Motor neuron (in vitro differentiated cells): ENCODE measurements around the gene RUBCNL. TPM values are rescaled to one million over a fixed set of nuclear protein-coding genes. Genes with fewer than 3 reads are reported as not detected.
"Not testable (repeated sequence)": the region's sequence is repeated elsewhere in the genome, so short reads cannot be mapped to it uniquely, and the experiment has no call there.

Experiments
- ATAC-seq, 8 experiments: fragments of 200-7000 bp; cut with Tn5 transposase; replicated peaks in 6 of 8; 2 replicates each; pipeline ENCODE4 v1.8.0; 2021; ENCODE audit warnings: mild to moderate bottlenecking in 8 of 8, moderate library complexity in 8 of 8
- H3K27ac ChIP-seq, 2 donors: fragments of 250-450 bp; sonication (Bioruptor Pico); 2 replicates each; pipeline ENCODE4 v1.9.0; 2021; ENCODE audit warnings: antibody characterized with exemption in 2 of 2, mild to moderate bottlenecking in 2 of 2, moderate library complexity in 1 of 2
- H3K4me1 ChIP-seq, 2 donors: fragments of 250-450 bp; sonication (Bioruptor Pico); replicated peaks in 1 of 2; 2 replicates each; pipeline ENCODE4 v1.6.1; 2021; ENCODE audit warnings: antibody characterized with exemption in 2 of 2, mild to moderate bottlenecking in 2 of 2, moderate library complexity in 1 of 2
- H3K4me3 ChIP-seq, 5 donors: fragments of 250-450 bp; sonication (Bioruptor Pico); 2 replicates each; pipeline ENCODE4 v1.9.0; 2021; ENCODE audit warnings: antibody characterized with exemption in 5 of 5, mild to moderate bottlenecking in 5 of 5, moderate library complexity in 4 of 5
- WGBS, 10 experiments: fragments of 450-650 bp; shearing (Covaris generic); methylation state at CpG; one replicate each; pipeline ENCODE4 v1.0.0; 2022; 5-methylcytosine and 5-hydroxymethylcytosine counted together
- in situ Hi-C, 9 experiments: fragments of 400-800 bp; cut with MboI; loops; one replicate each; pipeline ENCODE4 v1.15.0; 2021; ENCODE audit warnings: low sequenced_read_pairs in 9 of 9, low pct_unique_long_range_greater_than_20kb in 2 of 9; ENCODE audit not compliant: unreplicated experiment in 9 of 9
- total RNA-seq, 8 experiments: library from RNA; unstranded; fragments of 300-600 nt; gene quantifications; 2 replicates each; pipeline versions ENCODE4 v1.2.3 to v1.2.4, GENCODE V29; 2022

RUBCNL gene, protein sequence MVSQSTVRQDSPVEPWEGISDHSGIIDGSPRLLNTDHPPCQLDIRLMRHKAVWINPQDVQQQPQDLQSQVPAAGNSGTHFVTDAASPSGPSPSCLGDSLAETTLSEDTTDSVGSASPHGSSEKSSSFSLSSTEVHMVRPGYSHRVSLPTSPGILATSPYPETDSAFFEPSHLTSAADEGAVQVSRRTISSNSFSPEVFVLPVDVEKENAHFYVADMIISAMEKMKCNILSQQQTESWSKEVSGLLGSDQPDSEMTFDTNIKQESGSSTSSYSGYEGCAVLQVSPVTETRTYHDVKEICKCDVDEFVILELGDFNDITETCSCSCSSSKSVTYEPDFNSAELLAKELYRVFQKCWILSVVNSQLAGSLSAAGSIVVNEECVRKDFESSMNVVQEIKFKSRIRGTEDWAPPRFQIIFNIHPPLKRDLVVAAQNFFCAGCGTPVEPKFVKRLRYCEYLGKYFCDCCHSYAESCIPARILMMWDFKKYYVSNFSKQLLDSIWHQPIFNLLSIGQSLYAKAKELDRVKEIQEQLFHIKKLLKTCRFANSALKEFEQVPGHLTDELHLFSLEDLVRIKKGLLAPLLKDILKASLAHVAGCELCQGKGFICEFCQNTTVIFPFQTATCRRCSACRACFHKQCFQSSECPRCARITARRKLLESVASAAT
- 10 to 100 TPM in 3 of 8 experiments, 1 to 10 TPM in 5; 1.1 to 20.2 (median 5.3) TPM for total RNA-seq

DNA sequence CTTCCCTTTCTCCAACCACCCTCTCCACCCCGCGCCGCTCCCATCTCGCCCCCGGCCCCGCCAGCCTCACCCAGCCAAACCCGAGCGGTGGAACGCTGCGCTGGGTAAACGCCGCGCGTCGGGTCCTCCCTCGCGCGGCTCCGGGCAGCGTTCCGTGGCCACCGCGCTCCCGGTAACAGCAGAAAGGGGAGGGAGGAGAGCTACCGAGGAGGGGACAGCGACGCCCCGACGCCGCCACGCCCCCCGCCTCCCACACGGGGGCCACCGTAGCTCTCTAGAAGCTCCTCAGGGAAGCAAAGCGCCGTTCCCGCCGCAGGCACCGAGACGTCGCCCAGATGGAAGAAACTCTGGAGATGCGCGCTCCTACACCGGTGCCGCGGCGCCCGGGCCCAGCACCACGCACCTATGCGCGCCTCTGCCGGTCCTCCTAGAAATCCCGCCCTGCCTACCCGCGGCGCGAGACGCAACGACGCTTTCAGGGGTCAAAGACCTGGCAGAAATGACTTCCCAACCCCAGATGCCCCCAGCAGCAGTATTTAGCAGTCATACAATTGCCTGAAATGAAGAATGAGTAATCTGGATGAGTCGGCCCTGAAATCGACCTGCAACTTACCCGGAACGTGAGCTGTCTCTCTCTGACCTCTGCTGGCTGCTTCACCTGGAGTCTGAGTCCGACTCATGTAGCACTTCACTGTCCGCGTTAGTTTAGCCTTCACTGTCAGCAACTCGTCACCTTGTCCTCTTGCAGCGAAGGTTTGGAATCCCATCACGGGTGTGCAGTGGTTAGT is at the start of gene RUBCNL:
TSS of gene RUBCNL (minus strand) at position 189 of the 788 bp plus-strand sequence. CDS start 14,777 bp downstream, outside the sequence.
- ATAC-seq = peak; percentile 67 to 83 (median 78)
- peaks cover 10 to 14% of the 10 kb centered on the region in 2 donors for H3K4me1 ChIP-seq
- 8 to 40% (median 28%) methylated on average over 1 to 15 of the region's 70 CpGs; no CpG with 5 or more reads in 5 of the 10 experiments for WGBS, 10 experiments

DNA sequence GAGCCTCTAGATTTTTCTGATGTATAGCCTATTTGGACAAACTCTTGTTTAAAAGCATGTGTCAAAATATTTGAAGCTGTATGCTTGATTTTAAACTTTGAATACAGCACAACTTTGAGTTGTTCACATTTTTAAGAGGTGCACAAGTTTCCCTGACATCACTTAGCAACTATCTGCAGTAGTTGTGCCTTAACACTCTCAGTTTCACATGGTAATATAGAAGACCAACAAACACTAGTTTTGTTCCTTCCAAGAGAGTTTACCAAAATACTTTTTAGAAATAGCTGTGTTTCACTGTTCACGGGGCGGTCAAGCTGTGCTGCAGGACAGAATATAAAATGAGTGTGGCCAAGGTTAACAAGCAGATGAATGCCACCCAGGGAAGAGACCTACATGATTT is 42.5 kb upstream of the RUBCNL start:
- H3K27ac ChIP-seq, H3K4me3 ChIP-seq, H3K4me1 ChIP-seq, in situ Hi-C loops, ATAC-seq: not testable (repeated sequence)
- WGBS, 10 experiments = no CpG with 5 or more reads among the region's 2 CpGs

More for the DNA sequence above, at the start of gene RUBCNL:
- in situ Hi-C loops = no loop called here
- H3K4me3 ChIP-seq = peak within 1 kb of the TSS; percentile 37 to 61 (median 44)
- no peak within 1 kb of the TSS for H3K27ac ChIP-seq

DNA sequence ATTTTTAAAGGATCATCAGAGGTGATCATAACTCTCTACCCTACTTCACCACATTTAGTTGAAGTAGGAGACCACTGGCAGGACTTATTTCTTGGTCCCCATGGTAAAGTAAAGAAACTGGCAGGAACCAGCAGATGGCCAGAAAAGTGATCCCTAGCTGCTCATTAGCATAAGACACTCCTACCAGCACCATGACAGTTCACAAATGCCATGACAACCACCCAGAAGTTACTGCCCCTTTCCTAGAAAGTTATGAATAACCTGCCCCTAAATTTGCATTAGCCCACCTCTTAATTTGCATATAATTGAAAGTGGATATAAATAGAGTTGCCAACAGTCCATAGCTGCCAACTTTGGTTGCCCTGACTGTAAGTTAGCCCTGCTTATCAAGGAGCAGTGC is 18.4 kb upstream of the RUBCNL start:
- peak in 3 of 8 experiments; percentile 27 to 84 (median 53) for ATAC-seq
- in situ Hi-C loops = no loop called here
- H3K4me1 ChIP-seq = no peaks in the 10 kb centered on the region
- H3K27ac ChIP-seq = no peak overlapping the region
- no peak overlapping the region for H3K4me3 ChIP-seq

DNA sequence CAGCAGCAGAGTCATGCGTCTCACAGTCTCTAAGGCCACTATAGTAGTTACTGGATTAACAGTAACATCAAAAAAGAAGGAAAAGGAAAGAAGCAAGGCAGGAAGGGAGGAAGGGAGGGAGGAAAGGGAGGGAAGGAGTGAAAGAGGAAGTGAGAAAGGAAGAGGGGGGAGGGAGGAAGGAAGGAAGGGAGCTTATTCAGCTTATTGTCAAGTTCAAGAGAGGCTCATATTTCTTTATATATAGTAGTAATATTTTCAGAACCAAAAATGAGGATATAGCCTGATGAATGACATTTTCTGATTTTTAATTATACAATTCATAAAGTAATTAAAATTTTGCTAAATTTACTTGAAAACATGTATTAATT is 17.7 kb upstream of the RUBCNL start:
- Histone ChIP-seq H3K4me1 (peaks cover 0 to 4% of the 10 kb centered on the region in 2 donors), H3K27ac (no peak overlapping the region), H3K4me3 (no peak overlapping the region)
- ATAC-seq = no peak
- in situ Hi-C loops = no loop called here
- WGBS, 10 experiments = 80 to 100% (median 92%) methylated on average over 1 of the region's 1 CpG; no CpG with 5 or more reads in 6 of the 10 experiments

DNA sequence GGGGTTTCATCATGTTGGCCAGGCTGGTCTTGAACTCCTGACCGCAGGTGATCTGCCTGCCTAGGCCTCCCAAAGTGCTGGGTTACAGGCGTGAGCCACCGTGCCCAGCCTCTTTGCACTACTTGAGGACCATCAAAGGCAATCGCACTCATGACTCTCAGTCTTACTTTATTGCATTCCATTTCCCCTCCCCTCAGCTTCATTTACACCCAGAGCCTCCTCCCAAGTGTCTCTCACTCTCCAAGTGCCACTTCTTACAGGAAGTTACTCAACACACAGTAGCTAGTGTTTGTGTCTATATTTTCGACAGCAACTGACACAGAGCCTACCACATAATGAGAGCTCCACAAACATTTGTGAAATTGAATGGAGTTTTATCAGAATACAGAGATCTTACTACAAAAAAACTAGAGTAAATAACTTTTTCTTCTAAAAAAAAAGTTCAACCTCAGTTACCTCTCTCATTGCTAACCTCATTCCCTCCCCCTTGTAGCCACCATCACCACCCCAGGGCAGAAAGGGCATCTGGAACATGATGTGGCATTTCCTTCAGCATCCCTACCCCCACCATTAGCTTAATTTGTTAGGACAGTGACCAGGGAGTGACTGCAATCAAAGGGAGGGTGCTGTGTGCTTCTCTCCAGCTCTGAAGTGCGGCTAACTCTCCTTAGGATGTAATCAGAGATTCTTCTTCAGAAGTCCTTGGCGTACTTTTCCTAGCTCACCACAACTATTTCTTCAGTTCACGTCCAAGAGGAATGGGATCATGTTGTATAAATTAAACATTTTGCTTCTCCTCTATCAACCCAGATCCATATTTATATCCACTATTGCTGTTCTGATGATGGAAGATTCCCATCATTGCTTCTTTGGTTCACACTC is 17.0 kb upstream of the RUBCNL start:
- peak in 3 of 8 experiments; percentile 59 to 95 (median 92) for ATAC-seq
- Histone ChIP-seq H3K27ac (no peak overlapping the region), H3K4me1 (peaks cover 0 to 4% of the 10 kb centered on the region in 2 donors), H3K4me3 (no peak overlapping the region)
- 17 to 91% (median 79%) methylated on average over 1 to 6 of the region's 8 CpGs; no CpG with 5 or more reads in 2 of the 10 experiments for WGBS, 10 experiments
- in situ Hi-C loops = no loop called here

DNA sequence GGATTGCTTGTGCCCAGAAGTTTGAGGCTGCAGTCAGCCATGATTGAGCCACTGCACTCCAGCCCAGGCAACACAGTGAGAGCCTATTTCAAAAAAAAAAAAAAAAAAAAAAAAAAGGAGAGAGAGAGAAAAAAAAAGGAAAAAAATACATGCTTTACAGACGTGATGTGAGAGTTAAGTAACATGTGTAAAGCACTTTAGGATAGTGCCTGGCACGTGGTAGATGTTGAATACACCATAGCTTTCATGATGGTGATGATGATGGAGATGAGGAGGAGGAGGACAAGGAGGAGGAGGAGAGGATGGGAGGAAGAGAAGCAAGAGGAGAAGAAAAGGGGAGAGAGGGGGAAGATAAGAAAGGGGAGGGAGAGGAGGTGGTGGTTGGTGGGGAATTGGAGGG is 15.1 kb upstream of the RUBCNL start:
- no peak overlapping the region for H3K4me3 ChIP-seq
- WGBS, 10 experiments = 17 to 65% (median 50%) methylated on average over 1 to 2 of the region's 2 CpGs; no CpG with 5 or more reads in 4 of the 10 experiments
- peaks cover 0 to 4% of the 10 kb centered on the region in 2 donors for H3K4me1 ChIP-seq
- in situ Hi-C loops = no loop called here
- H3K27ac ChIP-seq = no peak overlapping the region
- ATAC-seq = no peak

DNA sequence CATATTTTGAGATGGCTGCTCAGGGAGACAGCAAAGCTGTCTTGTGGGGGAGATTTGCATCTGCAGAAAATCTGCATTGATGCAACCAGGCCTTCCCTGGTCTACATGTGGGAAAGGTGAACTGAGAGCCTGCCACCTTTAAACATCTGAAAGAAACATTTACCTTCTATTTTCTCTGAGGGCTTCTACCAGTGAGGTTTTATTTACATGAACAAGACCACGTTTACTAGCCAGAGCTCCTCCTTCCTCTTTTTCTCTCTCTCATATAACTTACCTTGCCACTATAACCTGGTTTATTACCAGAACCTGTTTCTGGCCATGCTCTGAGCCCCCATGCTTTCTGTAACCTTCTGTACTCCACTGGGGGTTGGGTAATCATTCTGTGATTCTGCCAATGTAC is 14.4 kb upstream of the RUBCNL start:
- Histone ChIP-seq H3K4me1 (peaks cover 0 to 4% of the 10 kb centered on the region in 2 donors), H3K4me3 (no peak overlapping the region), H3K27ac (no peak overlapping the region)
- no peak for ATAC-seq
- 31 to 93% (median 50%) methylated on average over 1 of the region's 1 CpG; no CpG with 5 or more reads in 3 of the 10 experiments for WGBS, 10 experiments
- in situ Hi-C loops = no loop called here

DNA sequence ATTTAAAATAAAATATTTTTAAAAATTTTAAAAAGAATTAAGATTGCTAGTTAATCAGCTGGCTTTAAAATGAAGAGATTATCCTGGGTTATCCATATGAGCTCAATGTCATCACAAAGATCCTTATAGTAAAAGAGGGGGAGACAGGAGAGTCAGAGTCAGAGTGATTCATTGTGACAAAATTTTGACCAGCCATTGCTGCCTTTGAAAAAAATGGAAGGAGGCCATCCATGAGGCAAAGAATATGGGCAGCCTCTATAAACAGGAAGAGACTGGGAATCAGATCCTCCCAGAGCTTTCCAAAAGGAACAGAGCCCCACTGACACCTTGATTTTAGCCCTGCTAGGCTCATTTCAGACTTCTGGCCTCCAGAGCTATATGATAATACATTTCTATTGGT is 9.3 kb upstream of the RUBCNL start:
- Histone ChIP-seq H3K4me3 (no peak overlapping the region), H3K27ac (no peak overlapping the region), H3K4me1 (peaks cover 0 to 4% of the 10 kb centered on the region in 2 donors)
- no peak for ATAC-seq
- in situ Hi-C loops = no loop called here

DNA sequence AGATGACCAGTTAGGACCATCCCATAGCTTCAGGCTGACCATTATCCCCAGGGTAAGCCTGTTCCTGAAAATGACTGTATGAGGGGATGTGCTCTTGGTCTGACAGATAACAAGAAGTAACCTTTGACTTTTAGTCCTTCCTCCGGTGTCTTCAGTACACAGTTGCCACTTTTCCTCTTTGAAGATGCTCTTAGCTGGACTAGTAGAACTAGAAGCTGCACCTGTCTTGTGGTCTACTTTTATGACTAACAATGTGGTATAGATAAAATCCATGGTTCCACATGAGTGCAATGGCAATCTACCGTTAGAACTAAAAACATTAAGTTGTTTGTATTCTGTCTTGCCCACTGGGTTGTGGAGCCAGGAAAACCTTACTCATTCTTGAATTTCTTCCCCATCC is 5.9 kb upstream of the RUBCNL start:
- in situ Hi-C loops = no loop called here
- Histone ChIP-seq H3K4me3 (no peak overlapping the region), H3K4me1 (peaks cover 10% of the 10 kb centered on the region in 2 donors), H3K27ac (no peak overlapping the region)
- ATAC-seq = no peak
- 40 to 100% (median 79%) methylated on average over 1 to 2 of the region's 2 CpGs; no CpG with 5 or more reads in 3 of the 10 experiments for WGBS, 10 experiments

DNA sequence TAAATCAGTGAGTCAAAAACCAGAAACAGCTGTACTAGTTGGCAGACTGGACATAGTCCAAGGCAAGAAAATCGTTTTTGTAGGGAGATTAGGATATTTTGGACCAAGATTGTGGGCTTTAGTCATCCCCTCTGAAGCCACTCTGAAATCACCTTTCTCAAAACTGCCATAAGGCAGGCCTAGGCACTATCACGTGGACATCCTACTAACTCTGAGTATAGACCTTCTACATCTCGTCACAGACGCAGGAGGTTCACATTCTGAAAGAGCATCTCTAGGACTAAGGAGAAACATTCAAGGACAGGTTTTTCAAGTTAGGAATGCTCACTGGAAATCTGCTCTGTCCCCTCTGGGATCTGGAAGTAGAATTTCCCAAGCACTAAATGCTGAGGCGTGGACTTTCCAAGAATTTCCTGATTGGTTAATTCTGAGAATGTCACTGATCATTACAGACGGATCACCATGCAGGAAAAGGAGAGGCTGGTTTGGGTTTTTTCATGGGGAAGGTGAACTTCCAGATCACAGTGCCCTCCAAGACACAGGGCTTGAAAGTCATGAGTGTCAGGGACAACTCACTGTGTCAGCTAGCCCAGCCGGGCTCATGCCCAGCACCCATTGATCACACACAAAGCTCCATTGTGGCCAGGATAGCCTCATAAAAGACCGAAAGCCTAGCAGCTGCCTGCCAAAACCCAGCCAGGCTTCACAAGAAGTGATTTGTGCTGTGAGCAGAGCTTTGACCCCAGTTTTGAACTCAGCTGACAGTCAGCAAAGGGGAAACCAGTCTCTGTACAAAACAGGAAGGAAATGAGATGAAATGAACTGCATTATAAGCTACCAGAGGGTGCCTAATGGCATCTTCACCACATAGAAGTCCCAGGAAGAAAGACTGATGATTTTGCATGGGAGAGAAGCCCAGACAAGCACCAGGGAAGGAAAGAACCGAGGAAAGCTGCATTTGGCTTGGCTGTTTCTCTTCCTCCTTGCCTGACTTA is 2.7 kb upstream of the RUBCNL start:
- 0 to 64% (median 51%) methylated on average over 1 to 6 of the region's 9 CpGs; no CpG with 5 or more reads in 1 of the 10 experiments for WGBS, 10 experiments
- Histone ChIP-seq H3K4me1 (peaks cover 10% of the 10 kb centered on the region in 2 donors), H3K27ac (peak overlapping the region in 1 of 2 donors; percentile 9), H3K4me3 (no peak overlapping the region)
- ATAC-seq = peak in 5 of 8 experiments; percentile 57 to 73 (median 69)
- in situ Hi-C loops = no loop called here

DNA sequence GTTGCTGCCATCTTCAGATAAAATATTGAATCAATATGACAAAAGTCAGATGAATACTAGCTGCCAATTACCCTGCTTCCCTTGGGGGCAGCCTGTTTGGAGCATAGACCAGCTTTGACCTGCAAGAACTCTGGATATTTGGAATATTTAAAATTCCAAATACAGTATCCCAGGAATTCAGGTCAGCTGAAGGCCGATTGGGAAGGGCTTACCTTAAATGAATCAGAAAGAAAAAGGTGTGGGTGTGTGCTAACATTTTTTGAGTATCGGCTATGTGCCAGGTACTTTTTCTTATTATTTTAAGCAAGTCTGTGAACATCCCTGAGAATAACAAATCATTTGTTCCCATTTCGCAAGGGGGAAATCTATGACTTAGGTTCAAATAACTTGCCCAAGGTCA is 1.8 kb upstream of the RUBCNL start:
- ATAC-seq = no peak
- in situ Hi-C loops = no loop called here
- Histone ChIP-seq H3K27ac (no peak overlapping the region), H3K4me3 (no peak overlapping the region), H3K4me1 (peaks cover 10% of the 10 kb centered on the region in 2 donors)
- 88 to 100% (median 94%) methylated on average over 1 to 3 of the region's 3 CpGs; no CpG with 5 or more reads in 2 of the 10 experiments for WGBS, 10 experiments
